Esophagus muscularis mucosa (tissue), 3 donors: Measurements from ENCODE around the gene CORO7.

Source experiments
- CTCF ChIP-seq, 3 experiments: fragments of 200-600 bp in 2 of 3; fragments of 450-650 bp in 1 of 3; sonication (generic) in 2 of 3; IDR thresholded peaks; one replicate each; pipeline ENCODE4 v1.5.1; 2017 to 2019; ENCODE audit warnings: antibody characterized with exemption in 3 of 3, mild to moderate bottlenecking in 2 of 3, moderate library complexity in 1 of 3
- POLR2A ChIP-seq: fragments of 450-650 bp; IDR thresholded peaks from one replicate; pipeline ENCODE4 v1.6.1; 2017; ENCODE audit warnings: antibody characterized with exemption, moderate library complexity, mild to moderate bottlenecking, low read depth
- POLR2AphosphoS5 ChIP-seq, 2 donors: sonication (generic); formaldehyde crosslinking; IDR thresholded peaks; one replicate each; pipeline ENCODE4 v1.6.1; 2017; ENCODE audit warnings: antibody characterized with exemption in 2 of 2

DNA sequence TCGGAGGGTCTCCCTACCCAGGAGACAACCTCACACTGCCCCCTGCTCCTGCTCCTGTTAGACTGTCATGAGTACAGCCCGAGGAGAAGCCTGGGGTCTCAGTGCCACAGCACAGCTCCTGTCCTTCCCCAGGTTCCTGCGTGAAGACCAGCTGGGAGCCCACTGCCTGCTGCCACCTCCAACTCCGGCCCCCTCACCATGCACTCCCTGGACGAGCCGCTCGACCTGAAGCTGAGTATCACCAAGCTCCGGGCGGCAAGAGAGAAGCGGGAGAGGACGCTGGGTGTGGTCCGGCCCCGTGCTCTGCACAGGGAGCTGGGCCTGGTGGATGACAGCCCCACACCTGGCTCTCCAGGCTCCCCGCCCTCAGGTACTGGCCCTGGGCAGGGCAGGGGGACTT is 84.3 kb downstream of the CORO7 start:
- TF ChIP-seq CTCF (IDR thresholded peaks at IDR 0.05) (no peak), POLR2A (no peak), POLR2AphosphoS5 (IDR thresholded peaks at IDR 0.05) (no peak)
